HS-27A (cell line): Measurements from ENCODE around the gene PNMA6E.

Source experiments
- DNase-seq: peaks from one replicate; pipeline ENCODE4 v3.0.0-alpha.2; 2012; ENCODE audit warnings: low read depth, missing footprints

Gene PNMA6E

GRCh38 chrX:153401133-153401764, at the start of gene PNMA6E:
Gene PNMA6E, minus strand, starts transcription at chrX:153401350. Its CDS starts 2,501 bp downstream, at chrX:153398849.
- DNase-seq, result no peak

GRCh38 chrX:153450949-153451277, 49.8 kb upstream of the PNMA6E start:
- no peak for DNase-seq

- no peak for DNase-seq
These were observed 49.2 kb upstream of the PNMA6E start for GRCh38 chrX:153450114-153450948.

- DNase-seq, result no peak
These were observed 48.4 kb upstream of the PNMA6E start for GRCh38 chrX:153449368-153450113.

- no peak for DNase-seq
These were observed 47.6 kb upstream of the PNMA6E start for GRCh38 chrX:153448556-153449367.

GRCh38 chrX:153447581-153447960, 46.4 kb upstream of the PNMA6E start:
- no peak for DNase-seq

GRCh38 chrX:153446950-153447580, 45.9 kb upstream of the PNMA6E start:
- no peak for DNase-seq

GRCh38 chrX:153446636-153446936, 45.4 kb upstream of the PNMA6E start:
- no peak for DNase-seq

GRCh38 chrX:153445856-153446635, 44.9 kb upstream of the PNMA6E start, which contains the start of gene TREX2:
Gene TREX2, minus strand, starts transcription at chrX:153446056. Its CDS starts 626 bp downstream, at chrX:153445430.
- no peak for DNase-seq

GRCh38 chrX:153445106-153445855, 44.1 kb upstream of the PNMA6E start:
- no peak for DNase-seq

GRCh38 chrX:153444333-153445011, 43.3 kb upstream of the PNMA6E start:
- DNase-seq, result no peak

GRCh38 chrX:153443476-153444332, 42.6 kb upstream of the PNMA6E start:
- no peak for DNase-seq

GRCh38 chrX:153442463-153442862, 41.3 kb upstream of the PNMA6E start:
- DNase-seq, result no peak

GRCh38 chrX:153441981-153442380, 40.8 kb upstream of the PNMA6E start:
- DNase-seq, result no peak

GRCh38 chrX:153441296-153441695, 40.1 kb upstream of the PNMA6E start:
- DNase-seq, result no peak

- DNase-seq, result no peak
These were observed 39.5 kb upstream of the PNMA6E start for GRCh38 chrX:153440556-153441135.

GRCh38 chrX:153439977-153440376, 38.8 kb upstream of the PNMA6E start:
- DNase-seq, result no peak

GRCh38 chrX:153438532-153438931, 37.4 kb upstream of the PNMA6E start:
- DNase-seq, result no peak
